NCI-H748 treated with DMSO at 0.1 percent for 48 hours (cell line): ENCODE data around the gene TMEM14A.
"Not testable (repeated sequence)": the region's sequence is repeated elsewhere in the genome, so short reads cannot be mapped to it uniquely, and the experiment has no call there.

ENCODE experiments used
- DNase-seq: peaks from one replicate; lab custom pipeline; 2025; lab: John Stamatoyannopoulos, UW

The TMEM14A gene

DNA sequence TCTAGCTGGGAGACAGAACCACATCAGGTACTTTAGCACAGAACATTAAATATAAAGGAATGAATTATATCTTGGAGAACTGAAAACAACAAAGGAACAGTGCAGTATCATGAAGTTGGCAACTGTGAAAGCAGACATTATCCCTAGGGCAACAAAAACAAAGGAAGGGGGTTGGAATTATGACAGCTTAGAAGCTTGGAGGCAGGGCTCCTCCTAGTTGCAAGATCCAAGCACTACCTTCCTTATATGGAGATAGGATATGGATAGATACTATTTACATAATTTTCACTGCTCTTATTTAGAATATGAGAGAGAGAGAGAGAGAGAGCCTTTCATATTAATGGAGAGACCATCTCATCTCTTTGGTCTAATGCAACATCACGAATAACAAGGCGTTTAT lies 27.0 kb downstream of the TMEM14A start:
- no peak for DNase-seq

DNA sequence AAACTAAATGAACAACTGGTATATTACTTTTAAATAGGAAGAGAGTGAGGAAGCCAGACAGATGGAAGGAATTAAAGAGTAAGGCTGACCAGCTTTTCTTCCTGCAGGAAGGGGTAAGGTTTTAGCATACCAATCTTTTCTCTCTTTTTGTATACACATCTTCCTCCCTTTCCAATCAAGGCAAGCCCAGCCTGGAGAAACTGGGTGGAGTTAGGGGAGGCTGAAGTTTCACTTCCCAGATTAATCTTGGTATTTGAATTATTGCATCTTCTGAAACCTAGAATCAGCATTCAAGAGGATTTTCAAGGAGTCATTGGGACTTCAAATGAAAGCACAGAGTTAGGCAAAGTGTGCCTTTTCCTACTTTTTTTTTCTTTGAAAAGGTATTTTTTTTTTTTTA lies 33.1 kb downstream of the TMEM14A start:
- no peak for DNase-seq

DNA sequence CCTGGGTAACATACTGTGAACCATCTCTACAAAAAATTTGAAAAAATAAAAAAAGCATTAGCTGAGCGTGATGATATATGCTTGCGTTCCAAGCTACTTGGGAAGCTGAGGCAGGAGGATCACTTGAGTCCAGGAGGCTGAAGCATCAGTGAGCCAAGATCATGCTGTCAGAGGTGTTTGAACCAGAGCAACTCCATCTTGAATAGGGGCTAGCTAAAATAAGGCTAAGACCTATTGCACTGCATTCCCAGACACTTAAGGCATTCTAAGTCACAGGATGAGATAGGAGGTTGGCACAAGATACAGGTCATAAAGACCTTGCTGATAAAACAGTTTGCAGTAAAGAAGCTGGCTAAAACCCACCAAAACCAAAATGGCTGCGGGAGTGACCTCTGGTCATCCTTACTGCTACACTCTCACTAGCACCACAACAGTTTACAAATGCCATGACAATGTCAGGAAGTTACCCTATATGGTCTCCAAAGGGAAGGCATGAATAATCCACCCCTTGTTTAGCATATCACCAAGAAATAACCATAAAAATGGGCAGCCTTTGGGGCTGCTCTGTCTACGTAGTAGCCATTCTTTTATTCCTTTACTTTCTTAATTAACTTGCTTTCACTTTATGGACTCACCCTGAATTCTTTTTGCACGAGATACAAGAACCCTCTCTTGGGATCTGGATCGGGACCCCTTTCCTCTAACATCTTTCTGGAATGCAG lies 34.0 kb downstream of the TMEM14A start:
- not testable (repeated sequence) for DNase-seq

DNA sequence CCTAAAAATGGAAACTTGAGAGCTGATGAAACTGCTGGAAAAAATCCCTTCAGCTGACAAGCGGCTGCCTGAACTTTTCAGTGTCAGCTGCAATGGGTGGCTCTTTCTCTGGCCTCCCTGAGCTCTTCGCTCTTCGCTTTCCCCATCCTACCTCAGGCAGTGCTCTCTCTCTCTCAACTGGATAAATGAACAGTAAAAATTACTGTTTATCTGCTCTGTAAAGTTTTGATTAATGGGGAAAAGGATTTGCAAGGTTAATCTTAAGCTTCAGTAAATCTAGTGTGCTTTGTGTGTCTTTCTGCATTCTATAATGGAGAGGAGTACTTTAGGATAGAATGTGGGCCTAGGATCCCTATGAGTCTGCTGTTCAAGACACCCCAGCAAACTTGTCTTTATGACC lies 35.1 kb downstream of the TMEM14A start:
- DNase-seq, result no peak

DNA sequence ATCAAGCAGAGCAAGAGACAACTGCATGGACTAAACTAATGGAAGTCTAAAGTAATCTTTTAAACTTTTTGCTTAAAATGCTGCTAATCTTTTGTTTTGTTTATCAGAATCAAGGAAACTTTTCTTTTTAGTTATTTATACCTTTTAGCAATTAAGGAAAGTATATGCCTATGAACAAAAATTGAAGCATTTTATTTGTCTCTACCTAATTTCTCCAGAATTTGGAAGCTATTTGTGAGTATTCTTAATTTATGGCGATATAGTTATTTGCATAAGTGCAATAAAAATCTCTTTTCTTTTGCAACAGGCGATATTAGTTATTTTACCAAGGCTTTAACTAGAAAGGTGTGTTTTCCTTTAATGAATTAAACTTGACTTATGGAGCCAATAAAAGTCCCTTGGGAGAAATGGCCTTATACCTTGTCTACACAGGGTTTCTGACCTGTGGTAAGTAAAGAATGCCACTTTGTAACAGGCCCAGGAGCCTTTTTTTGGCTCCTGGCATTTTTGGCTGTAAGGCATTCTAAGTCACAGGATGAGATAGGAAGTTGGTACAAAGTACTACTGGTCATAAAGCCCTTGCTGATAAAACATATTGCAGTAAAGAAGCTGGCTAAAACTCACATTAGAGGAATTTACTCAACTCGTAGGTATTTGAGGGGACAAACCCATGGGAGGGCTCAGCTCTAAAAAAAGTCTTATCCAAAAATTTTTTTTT lies 37.2 kb downstream of the TMEM14A start:
- DNase-seq, result no peak

DNA sequence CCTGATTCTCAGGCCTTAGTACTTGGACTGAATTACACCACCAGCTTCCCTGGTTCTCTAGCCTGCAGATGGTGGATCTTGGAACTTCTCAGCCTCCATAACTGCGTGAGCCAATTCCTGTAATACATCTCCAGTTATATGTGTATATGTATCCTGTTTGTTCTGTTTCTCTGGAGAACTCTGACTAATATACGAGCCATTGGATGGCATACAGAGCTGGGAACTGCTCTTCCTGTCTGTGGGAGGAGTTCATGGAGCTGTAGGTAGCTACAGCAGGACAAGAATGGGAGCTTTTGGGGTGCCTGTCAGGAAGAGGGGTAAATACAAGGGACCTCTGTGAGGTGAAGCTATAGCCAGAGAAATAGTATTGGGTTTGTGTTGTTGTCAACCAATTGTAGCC lies 41.2 kb downstream of the TMEM14A start:
- DNase-seq, result no peak

DNA sequence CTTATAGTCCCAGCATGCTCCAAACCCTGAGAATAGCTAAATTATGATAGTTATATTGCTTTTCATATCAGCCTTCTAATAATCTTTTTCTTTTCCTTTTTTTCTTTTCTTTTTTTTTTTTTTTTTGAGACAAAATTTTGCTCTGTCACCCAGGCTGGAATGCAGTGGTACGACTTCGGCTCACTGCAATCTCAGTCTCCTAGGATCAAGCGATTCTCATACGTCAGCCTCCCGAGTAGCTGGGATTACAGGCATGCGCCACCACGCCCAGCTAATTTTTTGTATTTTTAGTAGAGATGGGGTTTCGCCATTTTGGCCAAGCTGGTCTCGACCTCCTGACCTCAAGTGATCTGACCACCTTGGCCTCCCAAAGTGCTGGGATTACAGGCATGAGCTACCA lies 43.8 kb downstream of the TMEM14A start:
- not testable (repeated sequence) for DNase-seq

DNA sequence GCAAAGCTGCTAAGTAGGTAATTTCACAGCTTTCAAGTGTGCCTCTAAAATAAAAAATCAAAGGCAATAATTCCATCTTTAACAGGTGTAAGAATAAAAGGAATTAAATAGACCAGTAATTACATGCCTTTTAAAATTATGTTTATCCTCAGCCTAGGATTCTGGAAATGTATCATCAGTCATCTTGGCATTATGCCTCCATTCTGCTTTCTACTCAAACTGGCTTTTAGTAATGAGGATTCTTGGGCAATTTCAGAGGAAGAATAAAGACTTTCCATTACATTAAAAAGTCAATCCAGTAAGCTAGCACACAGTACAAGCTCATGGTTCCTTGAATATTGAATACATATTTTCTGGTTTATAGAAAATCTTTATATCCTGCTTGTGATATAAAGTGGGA lies 47.6 kb downstream of the TMEM14A start:
- peak; percentile 7 for DNase-seq

DNA sequence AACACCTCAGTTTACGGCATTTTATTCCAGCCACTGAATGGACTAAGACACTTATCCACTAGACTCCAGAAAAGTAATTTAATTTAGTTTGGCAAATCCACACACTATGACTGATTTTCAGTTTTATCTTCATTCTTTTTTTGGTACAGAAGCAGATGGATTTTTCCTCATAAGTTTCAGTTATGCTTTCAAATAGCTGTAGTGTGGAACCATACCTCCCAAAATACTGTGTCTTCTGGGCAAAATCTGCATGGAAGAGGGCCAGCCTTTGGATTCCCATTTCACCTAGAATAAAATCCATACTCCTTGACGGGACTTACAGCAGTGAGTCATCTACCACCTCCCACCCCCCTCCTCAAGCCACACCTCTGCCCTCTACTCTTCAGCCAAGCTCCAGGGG lies 49.4 kb downstream of the TMEM14A start:
- DNase-seq, result no peak

DNA sequence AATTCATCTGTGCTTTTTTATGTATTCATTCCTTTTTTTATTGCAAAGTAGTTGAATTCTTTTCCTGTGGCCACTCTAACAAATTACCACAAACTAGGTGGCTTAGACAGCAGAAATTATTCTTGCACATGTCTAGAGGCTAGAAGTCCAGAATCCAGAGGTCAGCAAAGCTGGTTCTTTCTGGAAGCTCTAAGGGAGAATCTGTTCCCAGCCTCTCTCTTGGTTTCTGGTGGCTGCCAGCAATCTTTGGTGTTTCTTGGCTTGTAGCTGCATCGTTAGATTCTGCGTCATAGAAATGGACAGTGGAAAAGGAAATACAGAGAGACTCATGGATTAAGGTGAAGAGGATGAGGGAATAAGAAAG lies 53.1 kb downstream of the TMEM14A start:
- DNase-seq, result no peak

DNA sequence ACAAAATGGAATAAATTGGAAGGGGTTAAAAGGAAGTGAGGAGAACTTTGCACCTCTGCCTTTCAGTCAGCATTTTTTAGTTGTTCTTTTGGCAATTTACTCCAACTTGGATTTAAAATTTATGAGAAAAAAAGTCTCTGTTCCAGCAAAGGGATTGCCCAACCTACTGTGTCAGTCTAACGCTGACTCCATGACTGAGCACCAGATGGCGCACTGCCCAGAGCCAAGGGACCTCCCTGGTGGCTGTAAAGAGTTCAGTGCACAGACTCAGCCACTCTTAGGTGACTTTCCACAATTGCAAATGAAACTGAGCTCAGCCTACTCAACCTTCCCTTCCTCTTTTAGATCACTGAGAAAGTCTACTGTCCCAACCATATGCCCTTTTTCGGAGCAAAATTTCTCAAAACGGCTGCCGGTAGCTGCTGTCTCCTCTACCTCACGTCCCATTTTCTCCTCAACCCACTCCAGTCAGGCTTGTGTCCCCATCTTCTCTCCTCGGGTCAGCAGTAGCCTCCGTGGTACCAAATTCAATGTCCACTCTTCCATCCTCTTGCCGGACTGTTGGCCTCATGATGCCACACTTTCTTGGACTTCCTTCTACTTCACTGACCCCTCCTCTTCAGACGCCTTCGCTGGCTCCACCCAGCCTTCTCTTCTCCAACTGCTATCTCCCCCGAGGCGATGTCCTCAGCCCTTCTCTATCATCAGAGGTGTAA lies 53.7 kb downstream of the TMEM14A start:
- peak; percentile 54 for DNase-seq

DNA sequence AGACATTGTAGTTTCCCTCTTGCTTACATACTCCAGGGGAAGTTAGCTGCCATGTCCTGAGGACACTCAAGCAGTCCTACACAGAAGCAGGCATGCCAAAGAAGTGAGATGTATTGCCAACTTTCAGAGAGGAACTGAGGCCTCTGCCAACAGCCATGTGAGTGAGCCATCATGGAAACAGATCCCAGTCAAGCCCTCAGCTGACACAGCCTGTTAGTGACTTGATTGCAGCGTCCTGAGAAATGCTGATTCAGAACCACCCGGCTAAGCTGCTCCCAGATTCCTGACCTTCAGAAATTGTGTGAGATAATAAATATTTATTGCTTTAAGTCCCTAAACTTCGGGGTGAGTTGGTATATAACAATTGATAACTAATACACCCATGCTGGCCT lies 54.2 kb downstream of the TMEM14A start:
- DNase-seq, result no peak

DNA sequence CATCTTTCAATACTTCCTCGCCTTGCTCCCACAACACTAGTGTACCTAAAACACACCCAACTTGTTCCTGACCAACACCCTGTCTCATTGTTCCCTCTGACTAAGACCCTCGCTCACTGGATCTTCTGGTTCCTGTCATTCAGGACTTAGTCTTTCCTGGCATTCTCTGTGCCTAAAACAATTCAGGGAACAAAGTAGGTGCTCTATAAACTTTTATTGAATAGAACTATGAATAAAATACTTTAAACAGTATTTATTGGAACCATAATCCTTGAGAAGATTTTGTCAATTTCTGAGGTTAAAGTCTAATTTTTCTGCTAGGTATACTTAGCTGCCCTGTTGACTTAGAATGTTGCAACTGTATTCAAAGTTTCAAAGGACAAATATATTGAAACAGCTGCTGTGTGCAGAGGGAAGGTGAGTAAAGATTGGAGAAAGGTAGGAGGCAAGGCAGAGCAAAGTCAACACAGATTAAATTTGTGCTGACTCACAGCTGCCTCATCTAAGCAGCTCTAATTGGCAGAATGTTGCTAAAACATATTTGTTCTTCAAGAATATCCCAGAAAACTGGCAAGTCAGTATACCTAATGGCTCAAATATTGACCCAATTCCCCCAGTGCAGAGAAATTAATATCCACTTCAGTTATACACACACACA lies 54.8 kb downstream of the TMEM14A start:
- peak; percentile 85 for DNase-seq

DNA sequence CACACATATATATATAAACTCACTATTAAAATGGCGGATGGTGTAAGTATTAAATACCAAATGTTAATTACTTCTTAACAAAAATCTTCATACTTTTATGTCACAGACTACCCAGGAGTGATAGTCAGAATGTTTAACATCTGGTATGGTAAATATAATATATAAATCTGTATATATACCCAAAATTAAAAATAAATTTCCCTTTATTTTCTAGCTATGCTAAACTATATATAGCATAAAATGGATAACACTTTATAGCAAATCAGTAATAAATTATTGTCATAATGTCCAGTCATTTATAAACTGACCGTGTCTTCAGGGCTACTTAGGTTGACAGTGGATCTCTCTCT lies 55.3 kb downstream of the TMEM14A start:
- DNase-seq, result no peak

DNA sequence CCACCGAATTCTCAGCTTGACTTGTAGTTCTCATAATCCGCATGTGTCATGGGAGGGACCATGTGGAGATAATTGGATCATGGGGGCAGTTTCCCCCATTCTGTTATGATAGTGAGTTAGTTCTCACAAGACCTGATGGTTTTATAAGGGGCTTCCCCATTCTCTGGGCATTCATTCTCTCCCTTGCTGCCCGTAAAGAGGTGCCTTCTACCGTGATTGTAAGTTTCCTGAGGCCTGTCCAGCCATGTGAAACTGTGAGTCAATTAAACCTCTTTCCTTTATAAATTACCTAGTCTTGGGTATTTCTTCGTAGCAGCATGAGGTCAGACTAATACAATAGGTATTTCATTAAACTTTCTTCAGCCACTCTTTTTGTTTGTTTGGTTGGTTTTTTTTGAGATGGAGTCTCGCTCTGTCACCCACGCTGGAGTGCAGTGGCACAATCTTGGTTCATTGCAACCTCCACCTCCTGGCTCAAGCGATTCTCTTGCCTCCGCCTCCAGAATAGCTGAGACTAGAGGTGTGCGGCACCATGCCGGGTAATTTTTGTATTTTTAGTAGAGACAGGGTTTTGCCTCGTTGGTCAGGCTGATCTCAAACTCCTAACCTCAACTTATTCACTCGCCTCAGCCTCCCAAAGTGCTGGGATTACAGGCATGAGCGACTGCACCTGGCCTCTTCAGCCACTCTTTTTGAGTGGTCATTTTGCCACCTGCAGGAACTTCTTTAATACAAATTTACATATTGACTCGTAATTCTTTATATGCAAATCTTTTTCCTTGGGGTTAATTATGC lies 56.0 kb downstream of the TMEM14A start:
- no peak for DNase-seq

DNA sequence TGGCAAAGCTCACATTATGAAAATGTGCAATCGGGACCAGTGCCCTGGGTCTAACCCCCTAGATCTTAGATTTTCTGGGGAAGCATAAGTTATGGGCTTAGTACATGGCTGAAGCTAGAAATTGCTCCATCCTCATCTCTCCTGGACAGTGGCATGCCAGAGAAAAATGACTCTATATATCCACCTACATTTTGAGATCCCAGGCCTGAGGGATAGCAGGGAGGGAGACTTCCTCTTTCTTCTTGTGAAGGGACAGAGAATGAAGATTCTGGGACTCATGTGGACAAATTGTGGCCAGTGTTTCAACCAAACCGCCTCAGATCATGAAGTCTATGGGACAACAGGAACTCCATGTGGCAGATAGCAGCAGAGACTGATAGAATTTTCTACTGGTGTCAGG lies 57.0 kb downstream of the TMEM14A start:
- no peak for DNase-seq

DNA sequence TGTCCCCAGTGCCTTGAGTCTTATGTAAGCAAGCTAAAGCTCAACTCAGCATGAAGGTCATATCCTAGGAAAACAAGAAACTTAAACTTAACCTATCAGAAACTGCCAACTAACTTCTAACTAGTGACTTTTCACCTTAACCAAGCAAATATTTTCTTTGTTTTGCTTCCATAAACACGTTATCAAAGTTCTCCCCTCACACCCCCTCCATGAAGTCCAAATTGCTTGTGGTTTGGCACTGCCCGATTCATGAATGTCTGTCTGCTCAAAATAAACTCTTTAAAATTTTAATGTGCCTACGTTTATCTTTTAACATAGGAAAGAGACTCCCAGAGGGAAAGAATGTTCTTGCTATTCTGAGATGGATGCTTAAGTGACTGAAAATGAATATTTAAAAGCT lies 57.5 kb downstream of the TMEM14A start:
- no peak for DNase-seq

DNA sequence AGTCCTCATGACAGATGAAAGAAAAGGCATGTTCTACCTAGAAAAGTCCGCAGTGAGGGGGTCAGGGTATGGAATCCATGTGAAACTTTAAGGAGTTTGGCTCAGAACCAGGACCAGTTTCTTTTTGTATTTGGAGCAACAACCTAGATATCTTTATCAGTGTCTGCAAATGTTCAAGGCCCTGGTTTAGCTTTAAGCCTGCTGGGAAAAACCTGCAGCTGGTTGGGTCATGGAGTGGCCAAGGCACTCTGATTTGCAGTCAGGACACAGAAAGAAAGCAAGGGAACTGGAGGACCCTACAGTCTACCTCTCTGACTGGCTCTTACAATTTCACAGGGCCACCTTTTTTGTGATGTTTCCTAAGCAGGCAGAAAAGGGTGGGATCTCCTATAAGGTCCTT lies 58.7 kb downstream of the TMEM14A start:
- no peak for DNase-seq

DNA sequence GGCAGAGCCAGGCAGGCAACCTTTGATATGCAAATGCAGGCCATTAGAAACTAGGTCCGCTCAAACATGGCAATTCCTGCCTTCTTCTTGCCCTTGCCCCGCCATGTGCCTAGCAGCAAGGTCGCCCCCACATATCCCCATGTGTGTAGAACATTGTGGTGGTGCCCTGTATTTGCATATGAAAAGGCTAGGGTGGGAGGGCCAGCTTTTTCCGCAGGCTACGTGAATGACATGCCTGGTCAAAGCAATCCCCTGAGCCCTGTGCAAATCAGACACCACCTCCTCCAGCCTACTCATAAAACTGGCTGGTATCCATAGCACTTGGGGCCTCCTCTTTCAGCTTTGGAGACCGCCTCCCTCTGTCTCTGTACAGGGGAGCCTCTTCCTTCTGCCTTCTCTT lies 60.8 kb downstream of the TMEM14A start:
- no peak for DNase-seq

DNA sequence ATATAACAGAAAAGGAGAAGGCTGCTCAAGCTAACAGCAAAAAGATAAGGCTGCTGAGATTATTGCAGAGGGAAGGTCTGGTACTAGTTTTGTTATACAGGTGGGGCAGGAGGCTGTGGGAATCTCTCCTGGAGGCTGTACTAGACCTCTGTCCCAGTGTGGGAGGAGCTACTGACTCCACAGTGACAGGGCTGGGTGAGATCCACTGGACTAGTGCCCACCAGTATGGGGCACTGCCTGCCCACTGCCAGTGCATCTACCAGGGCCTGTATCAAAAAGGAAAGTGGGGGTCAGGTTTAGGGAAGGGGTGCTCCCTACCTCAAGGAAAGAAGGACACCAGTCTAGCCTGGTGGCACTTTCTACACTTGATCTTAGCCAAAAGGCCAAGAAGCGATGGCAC lies 62.3 kb downstream of the TMEM14A start:
- DNase-seq, result no peak

DNA sequence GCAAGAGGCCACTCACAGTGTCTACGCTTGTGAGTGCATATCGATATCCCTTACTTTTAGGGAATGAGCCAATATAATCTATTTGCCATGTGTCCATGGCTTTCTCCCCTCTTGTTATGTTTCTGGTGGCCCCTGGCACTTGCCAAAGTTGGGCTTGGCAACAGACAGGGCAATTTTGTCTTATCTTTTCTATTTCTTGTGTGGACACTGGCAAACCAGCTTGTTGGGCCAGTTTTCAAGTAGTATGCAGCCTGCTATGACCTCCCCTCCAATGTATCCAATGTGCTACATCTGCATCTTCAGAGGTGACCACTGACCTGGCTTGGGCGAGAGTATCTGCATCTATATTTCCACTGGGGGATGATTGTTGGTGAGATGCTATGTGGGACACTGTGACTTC lies 63.2 kb downstream of the TMEM14A start:
- no peak for DNase-seq

DNA sequence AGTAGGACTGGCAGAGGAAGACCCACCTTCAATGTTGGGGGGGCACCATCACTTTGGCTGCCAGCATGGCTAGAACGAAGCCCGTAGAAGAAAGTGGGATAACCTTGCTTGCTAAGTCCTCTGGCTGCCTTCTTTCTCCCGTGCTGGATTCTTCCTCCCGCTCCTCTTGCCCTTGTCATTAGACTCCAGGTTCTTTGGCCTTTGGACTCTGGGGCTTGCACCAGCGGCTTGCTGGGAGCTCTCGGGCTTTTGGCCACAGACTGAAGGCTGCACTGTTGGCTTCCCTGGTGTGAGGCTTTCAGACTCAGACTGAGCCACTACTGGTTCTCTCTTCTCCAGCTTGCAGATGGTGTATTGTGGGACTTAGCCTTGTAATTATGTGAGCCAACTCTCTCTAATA lies 64.2 kb downstream of the TMEM14A start:
- DNase-seq, result no peak
